Measurements from ENCODE around the gene KIRREL3. TPM values are rescaled to one million over a fixed set of nuclear protein-coding genes. Genes with fewer than 3 reads are reported as not detected.
"Not testable (repeated sequence)": the region's sequence is repeated elsewhere in the genome, so short reads cannot be mapped to it uniquely, and the experiment has no call there.

Gene KIRREL3
- total and polyA plus RNA-seq, 5 donors = 0.74 to 1.2 (median 1.0) TPM

- peaks cover 27% of the 10 kb centered on the region for H3K4me1 ChIP-seq (ENCODE audit: control insufficient read depth, insufficient read depth, low read length)
- H3K9me3 ChIP-seq (ENCODE audit: control insufficient read depth, low read length); H3K27me3 ChIP-seq (ENCODE audit: control insufficient read depth, insufficient read depth); intact Hi-C loops (cut with DNase I); H3K4me3 ChIP-seq (ENCODE audit: low read length): not testable (repeated sequence)
- ATAC-seq = peak; percentile 54 to 67
- peak overlapping the region; percentile 88 for H3K27ac ChIP-seq (ENCODE audit: low read length)
- DNase-seq = peak; percentile 73 to 91 (median 81)
- WGBS = 46% methylated on average over 9 of the region's 13 CpGs
Measured at GRCh38 chr11:126395784-126396183, 604.8 kb downstream of the KIRREL3 start.

DNA sequence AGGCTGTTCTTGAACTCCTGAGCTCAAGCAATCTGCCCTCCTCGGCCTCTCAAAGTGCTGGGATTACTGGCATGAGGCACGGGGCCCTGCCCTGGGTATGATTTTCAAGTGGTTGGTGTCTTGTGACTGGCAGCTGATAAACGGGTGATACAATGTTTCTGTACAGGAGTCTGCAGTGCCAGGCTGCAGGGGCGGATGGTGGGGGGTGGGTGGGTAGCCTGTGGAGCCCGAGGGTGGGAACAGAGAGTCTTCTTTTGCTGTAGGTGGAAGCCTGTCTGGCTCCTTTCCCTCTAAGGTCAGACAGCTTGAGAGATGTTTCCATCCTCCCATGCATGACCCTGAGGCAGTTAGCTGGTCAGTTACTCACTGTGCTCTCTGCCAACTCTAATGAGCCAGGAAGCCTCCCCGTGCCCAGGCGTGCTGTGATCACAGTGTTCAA lies 605.9 kb downstream of the KIRREL3 start:
- 46% methylated on average over 6 of the region's 7 CpGs for WGBS
- peaks cover 26% of the 10 kb centered on the region for H3K4me1 ChIP-seq (ENCODE audit: control insufficient read depth, insufficient read depth, low read length)
- H3K9me3 ChIP-seq (ENCODE audit: control insufficient read depth, low read length); H3K4me3 ChIP-seq (ENCODE audit: low read length); intact Hi-C loops (cut with DNase I); H3K27me3 ChIP-seq (ENCODE audit: control insufficient read depth, insufficient read depth): not testable (repeated sequence)
- H3K27ac ChIP-seq (ENCODE audit: low read length) = peak overlapping the region; percentile 73
- ATAC-seq (peak; percentile 81 to 82), DNase-seq (peak in 2 of 3 donors; percentile 40 to 77)

DNA sequence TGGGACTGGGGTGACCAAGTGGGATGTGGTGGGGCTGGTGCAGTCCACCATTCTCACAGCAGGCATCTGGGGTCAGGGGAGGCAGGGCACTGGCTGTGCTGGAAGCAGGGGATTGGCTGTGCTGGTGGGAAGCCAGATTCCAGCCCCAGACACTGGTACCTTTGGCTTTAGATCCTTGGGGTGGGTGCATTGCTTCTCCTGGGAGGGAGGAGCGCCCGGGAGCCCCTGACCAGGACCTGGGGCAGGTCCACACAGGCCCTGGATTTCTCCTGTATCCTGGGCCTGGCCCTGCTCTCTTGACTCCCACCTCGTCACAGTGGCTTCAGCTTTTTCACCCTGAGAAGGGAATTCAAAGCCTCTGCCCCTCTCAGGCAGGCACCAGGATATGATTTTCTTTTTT lies 606.5 kb downstream of the KIRREL3 start:
- Histone ChIP-seq H3K4me3 (ENCODE audit: low read length) (no peak overlapping the region), H3K9me3 (ENCODE audit: control insufficient read depth, low read length) (no peaks in the 10 kb centered on the region), H3K27ac (ENCODE audit: low read length) (peak overlapping the region; percentile 73), H3K27me3 (ENCODE audit: control insufficient read depth, insufficient read depth) (no peaks in the 10 kb centered on the region), H3K4me1 (ENCODE audit: control insufficient read depth, insufficient read depth, low read length) (peaks cover 26% of the 10 kb centered on the region)
- 92% methylated on average over 3 of the region's 3 CpGs for WGBS
- no peak for ATAC-seq
- intact Hi-C loops (cut with DNase I) = no loop called here
- peak in 2 of 3 donors; percentile 8 to 14 for DNase-seq

DNA sequence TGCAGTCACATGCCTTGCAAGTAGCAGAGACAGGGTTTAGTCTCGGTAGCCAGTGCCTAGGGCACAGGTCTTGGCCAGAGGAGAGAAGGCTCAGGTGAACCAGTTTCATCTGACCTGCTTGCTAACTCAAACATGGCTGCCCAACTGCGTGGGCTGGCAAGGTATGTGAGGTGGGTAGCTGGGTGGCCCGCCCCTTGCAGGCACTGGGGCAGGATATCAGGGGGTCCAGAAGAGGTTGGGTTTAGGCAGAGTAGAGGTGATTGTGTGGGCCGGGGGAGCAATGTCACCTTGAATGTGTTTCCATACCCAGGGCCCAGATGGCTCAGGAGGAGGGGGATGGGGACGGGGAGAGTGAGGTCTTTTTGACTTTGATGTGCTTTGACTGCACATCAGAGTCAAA lies 607.4 kb downstream of the KIRREL3 start:
- DNase-seq (peak; percentile 8 to 47 (median 38)), ATAC-seq (no peak)
- H3K4me1 ChIP-seq (ENCODE audit: control insufficient read depth, insufficient read depth, low read length) = peaks cover 25% of the 10 kb centered on the region
- H3K4me3 ChIP-seq (ENCODE audit: low read length) = no peak overlapping the region
- intact Hi-C loops (cut with DNase I) = no loop called here
- H3K9me3 ChIP-seq (ENCODE audit: control insufficient read depth, low read length) = no peaks in the 10 kb centered on the region
- peak overlapping the region; percentile 96 for H3K27ac ChIP-seq (ENCODE audit: low read length)
- no peaks in the 10 kb centered on the region for H3K27me3 ChIP-seq (ENCODE audit: control insufficient read depth, insufficient read depth)
- WGBS = 78% methylated on average over 5 of the region's 5 CpGs

DNA sequence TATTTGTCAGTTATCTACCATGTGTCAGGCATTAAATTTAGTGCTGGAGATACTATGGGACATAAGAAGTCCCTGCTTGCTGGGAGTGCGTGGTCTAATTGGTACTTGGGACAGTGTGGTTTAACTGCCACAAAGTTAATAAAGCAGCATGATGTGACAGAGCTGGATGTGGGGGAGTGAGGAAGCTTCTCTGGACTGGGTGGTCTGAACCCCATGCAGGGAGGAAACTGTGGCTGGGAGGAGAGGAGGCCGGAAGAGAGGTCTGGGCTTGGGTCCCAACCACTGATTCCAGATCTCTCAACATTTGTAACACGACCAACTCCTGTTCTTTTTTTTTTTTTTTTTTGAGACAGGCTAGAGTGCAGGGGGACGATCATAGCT lies 607.9 kb downstream of the KIRREL3 start:
- intact Hi-C loops (cut with DNase I) = no loop called here
- Histone ChIP-seq H3K27ac (ENCODE audit: low read length) (peak overlapping the region; percentile 96), H3K4me1 (ENCODE audit: control insufficient read depth, insufficient read depth, low read length) (peaks cover 25% of the 10 kb centered on the region), H3K27me3 (ENCODE audit: control insufficient read depth, insufficient read depth) (no peaks in the 10 kb centered on the region), H3K9me3 (ENCODE audit: control insufficient read depth, low read length) (no peaks in the 10 kb centered on the region), H3K4me3 (ENCODE audit: low read length) (no peak overlapping the region)
- DNase-seq (peak; percentile 27 to 53 (median 48)), ATAC-seq (peak; percentile 2 to 4)
- WGBS = 9% methylated on average over 4 of the region's 4 CpGs

DNA sequence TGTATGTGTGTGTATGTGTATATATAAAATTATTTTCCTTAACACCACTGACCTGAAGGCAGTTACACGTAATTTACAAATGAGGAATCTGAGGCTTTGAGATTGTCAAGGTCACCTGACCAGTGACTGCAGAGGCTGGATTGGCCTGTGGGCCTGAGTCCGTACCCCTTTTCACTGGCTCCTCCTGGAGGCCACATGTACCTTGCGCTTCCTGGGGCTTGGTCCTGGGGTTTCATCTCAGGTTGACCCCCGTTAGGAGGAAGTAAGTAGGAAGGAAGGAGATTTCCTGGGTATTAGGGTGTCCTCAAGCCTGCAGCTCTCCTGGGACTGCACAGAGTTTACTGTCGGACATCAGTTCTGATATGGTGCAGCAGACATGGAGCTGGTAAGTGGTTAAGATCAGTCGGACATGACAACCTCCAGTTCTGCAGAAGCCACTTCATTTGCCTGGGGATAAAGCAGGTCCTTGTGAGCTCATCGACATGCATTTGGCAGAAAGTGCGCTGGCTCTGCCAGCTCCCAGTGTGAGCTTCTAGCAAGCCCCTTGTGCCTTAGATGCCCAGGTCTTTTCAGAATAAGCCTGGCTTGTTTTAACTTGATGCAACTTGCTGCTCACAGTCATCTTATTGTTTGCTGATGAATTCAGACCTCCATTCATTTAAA lies 608.5 kb downstream of the KIRREL3 start:
- no peaks in the 10 kb centered on the region for H3K27me3 ChIP-seq (ENCODE audit: control insufficient read depth, insufficient read depth)
- peak overlapping the region; percentile 96 for H3K27ac ChIP-seq (ENCODE audit: low read length)
- peak in 2 of 3 donors; percentile 75 to 79 for DNase-seq
- intact Hi-C loops (cut with DNase I) = no loop called here
- H3K4me3 ChIP-seq (ENCODE audit: low read length) = no peak overlapping the region
- H3K9me3 ChIP-seq (ENCODE audit: control insufficient read depth, low read length) = no peaks in the 10 kb centered on the region
- ATAC-seq = peak; percentile 9 to 19
- peaks cover 25% of the 10 kb centered on the region for H3K4me1 ChIP-seq (ENCODE audit: control insufficient read depth, insufficient read depth, low read length)
- WGBS = 21% methylated on average over 8 of the region's 8 CpGs

DNA sequence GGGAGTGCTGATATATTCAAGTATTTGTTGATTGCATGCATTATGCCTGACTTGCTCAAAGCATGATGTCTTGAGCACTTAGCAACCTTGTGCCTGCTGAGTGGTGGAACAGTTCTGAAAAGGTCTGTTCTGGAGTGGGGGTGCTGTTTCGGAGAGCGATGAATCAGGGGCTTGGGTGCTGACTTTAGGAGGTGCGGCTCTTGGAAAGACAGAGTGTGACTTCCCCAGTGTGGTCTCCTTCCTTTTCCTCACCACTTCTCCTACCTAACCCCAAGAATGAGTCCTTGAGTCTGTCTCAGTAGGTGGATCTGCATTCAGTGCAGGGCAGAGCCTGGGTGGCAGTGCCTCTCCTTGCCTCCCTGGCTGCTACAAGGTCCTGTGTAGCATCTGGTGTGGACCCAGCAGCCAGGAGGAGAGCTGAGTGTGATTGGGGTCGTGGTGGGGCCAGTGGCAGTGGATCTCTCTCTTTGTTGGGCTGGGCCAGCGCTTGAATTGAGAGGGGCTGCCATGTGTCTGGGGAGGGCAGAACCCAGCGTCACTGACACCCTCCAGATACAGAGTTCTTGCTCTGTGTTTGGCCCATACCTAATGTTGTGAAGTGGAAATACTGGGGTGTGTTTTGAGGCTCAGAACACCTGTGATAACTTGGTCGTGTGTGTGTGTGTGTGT lies 609.1 kb downstream of the KIRREL3 start:
- peak in 1 of 3 donors; percentile 39 for DNase-seq
- Histone ChIP-seq H3K27ac (ENCODE audit: low read length) (peak overlapping the region; percentile 96), H3K4me1 (ENCODE audit: control insufficient read depth, insufficient read depth, low read length) (peaks cover 28% of the 10 kb centered on the region), H3K9me3 (ENCODE audit: control insufficient read depth, low read length) (no peaks in the 10 kb centered on the region), H3K27me3 (ENCODE audit: control insufficient read depth, insufficient read depth) (no peaks in the 10 kb centered on the region), H3K4me3 (ENCODE audit: low read length) (no peak overlapping the region)
- 61% methylated on average over 7 of the region's 7 CpGs for WGBS
- ATAC-seq = no peak
- intact Hi-C loops (cut with DNase I) = no loop called here

GRCh38 chr11:126390272-126390867 lies 610.2 kb downstream of the KIRREL3 start:
- ATAC-seq (no peak), DNase-seq (peak in 1 of 3 donors; percentile 23)
- Histone ChIP-seq H3K27ac (ENCODE audit: low read length) (no peak overlapping the region), H3K27me3 (ENCODE audit: control insufficient read depth, insufficient read depth) (no peaks in the 10 kb centered on the region), H3K4me3 (ENCODE audit: low read length) (no peak overlapping the region), H3K4me1 (ENCODE audit: control insufficient read depth, insufficient read depth, low read length) (peaks cover 31% of the 10 kb centered on the region), H3K9me3 (ENCODE audit: control insufficient read depth, low read length) (no peaks in the 10 kb centered on the region)
- intact Hi-C loops (cut with DNase I) = no loop called here
- 47% methylated on average over 5 of the region's 5 CpGs for WGBS

DNA sequence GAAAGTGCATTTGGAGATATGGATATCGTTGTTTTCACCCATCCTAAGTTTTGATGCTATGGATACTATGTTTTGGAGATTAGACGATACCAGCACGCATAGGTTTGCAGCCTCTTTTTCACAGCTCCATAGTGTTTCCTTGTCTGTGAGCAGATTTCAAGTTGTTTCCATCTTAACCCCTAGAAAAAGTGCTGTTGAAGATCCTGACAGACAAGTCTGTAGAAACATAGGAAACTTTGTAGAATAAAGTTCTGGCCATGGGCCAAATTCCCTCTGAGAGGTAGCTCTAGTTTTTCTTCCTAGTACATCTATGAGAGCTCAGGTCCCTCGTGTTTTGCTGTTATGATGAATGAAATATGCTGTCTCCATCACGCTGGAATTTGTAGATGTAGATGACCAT lies 612.7 kb downstream of the KIRREL3 start:
- H3K27me3 ChIP-seq (ENCODE audit: control insufficient read depth, insufficient read depth) = no peaks in the 10 kb centered on the region
- peaks cover 22% of the 10 kb centered on the region for H3K4me1 ChIP-seq (ENCODE audit: control insufficient read depth, insufficient read depth, low read length)
- intact Hi-C loops (cut with DNase I) = no loop called here
- H3K27ac ChIP-seq (ENCODE audit: low read length) = no peak overlapping the region
- ATAC-seq = no peak
- no peaks in the 10 kb centered on the region for H3K9me3 ChIP-seq (ENCODE audit: control insufficient read depth, low read length)
- no peak for DNase-seq
- no peak overlapping the region for H3K4me3 ChIP-seq (ENCODE audit: low read length)
- WGBS = 52% methylated on average over 5 of the region's 5 CpGs

- DNase-seq = peak; percentile 72 to 84 (median 82)
- H3K9me3 ChIP-seq (ENCODE audit: control insufficient read depth, low read length); H3K27me3 ChIP-seq (ENCODE audit: control insufficient read depth, insufficient read depth); H3K4me3 ChIP-seq (ENCODE audit: low read length); intact Hi-C loops (cut with DNase I): not testable (repeated sequence)
- WGBS = 19% methylated on average over 5 of the region's 5 CpGs
- Histone ChIP-seq H3K27ac (ENCODE audit: low read length) (peak overlapping the region; percentile 66), H3K4me1 (ENCODE audit: control insufficient read depth, insufficient read depth, low read length) (peaks cover 17% of the 10 kb centered on the region)
- peak; percentile 67 to 68 for ATAC-seq
Measured at GRCh38 chr11:126386729-126387071, 613.9 kb downstream of the KIRREL3 start.

DNA sequence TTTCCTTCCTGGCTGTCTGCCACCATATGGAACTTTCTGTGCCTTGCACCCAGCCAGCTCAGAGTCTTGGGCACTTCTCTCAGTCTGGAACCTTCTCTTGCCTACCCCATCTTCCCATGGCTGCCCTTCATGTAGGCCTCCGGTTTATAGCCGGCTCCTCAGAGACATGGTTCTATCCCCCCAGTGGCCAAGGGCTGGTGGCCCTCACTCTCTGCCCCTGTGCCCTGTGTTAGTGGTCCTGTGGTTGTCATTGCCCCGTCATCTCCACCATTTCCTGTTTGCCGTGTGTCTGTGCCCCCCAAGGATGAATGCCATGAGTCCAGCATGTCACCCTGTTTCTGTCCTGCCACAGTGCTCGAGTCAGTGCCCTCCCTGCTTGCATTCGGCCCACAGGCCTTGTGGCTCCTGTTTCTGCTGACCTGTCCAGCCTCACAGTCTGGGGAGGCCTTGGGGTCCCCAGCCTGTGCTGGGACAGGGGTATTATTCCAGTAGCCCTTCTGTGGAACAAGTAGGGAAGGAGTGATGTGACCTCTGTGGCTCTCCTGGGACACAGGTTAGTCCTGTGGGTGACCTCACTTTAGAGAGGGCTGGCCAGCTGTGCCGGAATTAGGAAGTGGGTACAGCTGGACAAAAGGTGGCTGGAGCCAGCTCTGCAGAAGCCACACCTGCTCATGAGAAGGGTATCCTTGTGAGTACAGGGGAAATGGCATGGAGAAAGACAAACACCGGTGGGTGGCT lies 614.4 kb downstream of the KIRREL3 start:
- peak in 1 of 2 donors; percentile 36 for ATAC-seq
- no peaks in the 10 kb centered on the region for H3K9me3 ChIP-seq (ENCODE audit: control insufficient read depth, low read length)
- 62% methylated on average over 8 of the region's 8 CpGs for WGBS
- DNase-seq = peak in 2 of 3 donors; percentile 33 to 35
- H3K4me3 ChIP-seq (ENCODE audit: low read length) = no peak overlapping the region
- intact Hi-C loops (cut with DNase I) = no loop called here
- no peaks in the 10 kb centered on the region for H3K27me3 ChIP-seq (ENCODE audit: control insufficient read depth, insufficient read depth)
- H3K4me1 ChIP-seq (ENCODE audit: control insufficient read depth, insufficient read depth, low read length) = peaks cover 13% of the 10 kb centered on the region
- peak overlapping the region; percentile 66 for H3K27ac ChIP-seq (ENCODE audit: low read length)

All from right cardiac atrium (tissue), 5 donors.